Neutrophil (primary cell): ENCODE measurements around the gene HAUS6.

Source experiments
- H3K27ac ChIP-seq: fragments of 200-600 bp; sonication (generic); 2 replicates; pipeline ENCODE4 v1.5.1; 2016; ENCODE audit warnings: mild to moderate bottlenecking, moderate library complexity
- H3K27me3 ChIP-seq: fragments of 200-600 bp; sonication (generic); 2 replicates; pipeline ENCODE4 v1.6.0; 2016; ENCODE audit warnings: mild to moderate bottlenecking
- H3K36me3 ChIP-seq: fragments of 200-600 bp; sonication (generic); 2 replicates; pipeline ENCODE4 v1.5.1; 2017
- H3K4me1 ChIP-seq, 2 experiments: fragments of 200-600 bp in 1 of 2; sonication (generic) in 1 of 2; 1 replicate in 1 of 2; 2 replicates in 1 of 2; pipeline versions ENCODE4 v1.5.1 to v1.6.1; 2013 to 2016; ENCODE audit warnings: low read depth in 1 of 2, low read length in 1 of 2, mild to moderate bottlenecking in 1 of 2, moderate library complexity in 1 of 2; ENCODE audit not compliant: control insufficient read depth in 1 of 2, insufficient read depth in 1 of 2
- H3K4me3 ChIP-seq, 2 experiments: fragments of 200-600 bp in 1 of 2; sonication (generic) in 1 of 2; 1 replicate in 1 of 2; 2 replicates in 1 of 2; pipeline ENCODE4 v1.5.1; 2013 to 2016; ENCODE audit warnings: low read depth in 1 of 2, low read length in 1 of 2, mild to moderate bottlenecking in 1 of 2, moderate library complexity in 1 of 2
- H3K9me3 ChIP-seq: fragments of 200-600 bp; sonication (generic); 2 replicates; pipeline ENCODE4 v1.5.1; 2016
- TF ChIP-seq, protein P1 (sequence below): fragments of 200-600 bp; sonication (generic); IDR thresholded peaks from 2 replicates; pipeline ENCODE4 v1.5.1; 2016; ENCODE audit warnings: antibody characterized with exemption

HAUS6 gene

GRCh38 chr9:19074836-19075235 lies 27.9 kb downstream of the HAUS6 start:
- no peak overlapping the region for H3K4me3 ChIP-seq
- H3K4me1 ChIP-seq = no peaks in the 10 kb centered on the region
- no peaks in the 10 kb centered on the region for H3K27me3 ChIP-seq
- H3K27ac ChIP-seq = no peak overlapping the region
- TF ChIP-seq, protein P1, sequence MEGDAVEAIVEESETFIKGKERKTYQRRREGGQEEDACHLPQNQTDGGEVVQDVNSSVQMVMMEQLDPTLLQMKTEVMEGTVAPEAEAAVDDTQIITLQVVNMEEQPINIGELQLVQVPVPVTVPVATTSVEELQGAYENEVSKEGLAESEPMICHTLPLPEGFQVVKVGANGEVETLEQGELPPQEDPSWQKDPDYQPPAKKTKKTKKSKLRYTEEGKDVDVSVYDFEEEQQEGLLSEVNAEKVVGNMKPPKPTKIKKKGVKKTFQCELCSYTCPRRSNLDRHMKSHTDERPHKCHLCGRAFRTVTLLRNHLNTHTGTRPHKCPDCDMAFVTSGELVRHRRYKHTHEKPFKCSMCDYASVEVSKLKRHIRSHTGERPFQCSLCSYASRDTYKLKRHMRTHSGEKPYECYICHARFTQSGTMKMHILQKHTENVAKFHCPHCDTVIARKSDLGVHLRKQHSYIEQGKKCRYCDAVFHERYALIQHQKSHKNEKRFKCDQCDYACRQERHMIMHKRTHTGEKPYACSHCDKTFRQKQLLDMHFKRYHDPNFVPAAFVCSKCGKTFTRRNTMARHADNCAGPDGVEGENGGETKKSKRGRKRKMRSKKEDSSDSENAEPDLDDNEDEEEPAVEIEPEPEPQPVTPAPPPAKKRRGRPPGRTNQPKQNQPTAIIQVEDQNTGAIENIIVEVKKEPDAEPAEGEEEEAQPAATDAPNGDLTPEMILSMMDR = no peak
- H3K36me3 ChIP-seq = peaks cover 59% of the 10 kb centered on the region
- H3K9me3 ChIP-seq = no peaks in the 10 kb centered on the region

DNA sequence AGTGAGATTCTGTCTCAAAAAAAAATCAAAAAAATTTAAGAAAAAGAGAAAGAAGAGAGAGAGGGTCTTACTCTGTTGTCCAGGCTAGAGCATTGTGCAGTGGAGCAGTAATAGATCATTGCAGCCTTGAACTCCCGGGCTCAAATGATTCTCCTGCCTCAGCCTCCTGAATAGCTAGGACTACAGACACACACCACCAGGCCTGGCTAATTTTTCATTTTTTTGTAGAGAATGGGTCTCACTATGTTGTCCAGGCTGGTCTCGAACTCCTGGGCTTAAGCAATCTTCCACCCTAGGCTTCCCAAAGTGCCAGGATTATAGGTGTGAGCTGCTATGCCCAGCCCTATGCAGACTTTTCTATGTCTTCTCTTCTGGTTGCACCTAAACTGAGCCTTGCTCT lies 28.5 kb downstream of the HAUS6 start:
- H3K36me3 ChIP-seq = peaks cover 59% of the 10 kb centered on the region
- no peak overlapping the region for H3K4me3 ChIP-seq
- TF ChIP-seq, protein P1 = no peak
- H3K27ac ChIP-seq = no peak overlapping the region
- no peaks in the 10 kb centered on the region for H3K9me3 ChIP-seq
- no peaks in the 10 kb centered on the region for H3K4me1 ChIP-seq
- H3K27me3 ChIP-seq = no peaks in the 10 kb centered on the region

- Histone ChIP-seq H3K9me3 (no peaks in the 10 kb centered on the region), H3K27ac (no peak overlapping the region), H3K36me3 (peaks cover 41% of the 10 kb centered on the region), H3K27me3 (no peaks in the 10 kb centered on the region), H3K4me3 (no peak overlapping the region), H3K4me1 (no peaks in the 10 kb centered on the region)
- TF ChIP-seq, protein P1 = no peak
Observed at GRCh38 chr9:19057033-19057432, 45.7 kb downstream of the HAUS6 start.

- Histone ChIP-seq H3K27me3 (no peaks in the 10 kb centered on the region), H3K36me3 (no peaks in the 10 kb centered on the region), H3K4me1 (peaks cover 26 to 34% of the 10 kb centered on the region in 2 experiments), H3K27ac (peak overlapping the region; percentile 97), H3K9me3 (no peaks in the 10 kb centered on the region), H3K4me3 (peak overlapping the region; percentile 76 to 99)
- TF ChIP-seq, protein P1 = no peak
Observed at GRCh38 chr9:19050637-19051591, 51.8 kb downstream of the HAUS6 start.

DNA sequence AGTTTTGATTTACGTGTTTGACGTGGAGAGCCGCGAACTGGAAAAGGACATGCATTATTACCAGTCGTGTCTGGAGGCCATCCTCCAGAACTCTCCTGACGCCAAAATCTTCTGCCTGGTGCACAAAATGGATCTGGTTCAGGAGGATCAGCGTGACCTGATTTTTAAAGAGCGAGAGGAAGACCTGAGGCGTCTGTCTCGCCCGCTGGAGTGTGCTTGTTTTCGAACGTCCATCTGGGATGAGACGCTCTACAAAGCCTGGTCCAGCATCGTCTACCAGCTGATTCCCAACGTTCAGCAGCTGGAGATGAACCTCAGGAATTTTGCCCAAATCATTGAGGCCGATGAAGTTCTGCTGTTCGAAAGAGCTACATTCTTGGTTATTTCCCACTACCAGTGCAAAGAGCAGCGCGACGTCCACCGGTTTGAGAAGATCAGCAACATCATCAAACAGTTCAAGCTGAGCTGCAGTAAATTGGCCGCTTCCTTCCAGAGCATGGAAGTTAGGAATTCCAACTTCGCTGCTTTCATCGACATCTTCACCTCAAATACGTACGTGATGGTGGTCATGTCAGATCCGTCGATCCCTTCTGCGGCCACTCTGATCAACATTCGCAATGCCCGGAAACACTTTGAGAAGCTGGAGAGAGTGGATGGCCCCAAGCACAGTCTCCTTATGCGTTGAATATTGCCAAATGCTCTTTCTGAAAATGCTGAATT lies 52.6 kb downstream of the HAUS6 start:
- peak overlapping the region; percentile 76 to 99 for H3K4me3 ChIP-seq
- no peaks in the 10 kb centered on the region for H3K27me3 ChIP-seq
- no peaks in the 10 kb centered on the region for H3K36me3 ChIP-seq
- H3K27ac ChIP-seq = peak overlapping the region; percentile 97
- TF ChIP-seq, protein P1 = no peak
- no peaks in the 10 kb centered on the region for H3K9me3 ChIP-seq
- H3K4me1 ChIP-seq = peaks cover 26 to 34% of the 10 kb centered on the region in 2 experiments
